ENCODE data around the gene BMAL1.

- TF ChIP-seq USF2 (IDR thresholded peaks at IDR 0.05; ENCODE audit: low read depth, low read length) (no peak), MXI1 (IDR thresholded peaks at IDR 0.05; ENCODE audit: borderline replicate concordance, low read depth, low read length) (no peak)
Observed at GRCh38 chr11:13287681-13288080, 10.1 kb downstream of the BMAL1 start.

All from IMR-90 (cell line).